Liver (tissue), 3 donors: Measurements from ENCODE around the gene TMEM14C.

Experiments
- EGR1 ChIP-seq, 2 donors: IDR thresholded peaks; 2 replicates each; pipeline ENCODE4 v1.6.1; 2016 to 2018; ENCODE audit warnings: antibody characterized with exemption in 2 of 2, low read depth in 2 of 2
- GABPA ChIP-seq, 2 donors: IDR thresholded peaks in 1 of 2; conservative IDR thresholded peaks in 1 of 2; 2 replicates each; pipeline ENCODE4 v1.6.1; 2016; ENCODE audit warnings: antibody characterized with exemption in 2 of 2, mild to moderate bottlenecking in 1 of 2, moderate library complexity in 1 of 2
- RAD21 ChIP-seq, 2 donors: IDR thresholded peaks; 2 replicates each; pipeline ENCODE4 v1.6.1; 2016; ENCODE audit warnings: antibody characterized with exemption in 2 of 2, mild to moderate bottlenecking in 2 of 2
- SP1 ChIP-seq: IDR thresholded peaks from 2 replicates; pipeline ENCODE4 v1.6.1; 2018; ENCODE audit warnings: antibody characterized with exemption, mild to moderate bottlenecking
- TAF1 ChIP-seq: conservative IDR thresholded peaks from 2 replicates; pipeline ENCODE4 v1.6.1; 2016; ENCODE audit warnings: antibody characterized with exemption, mild to moderate bottlenecking
- YY1 ChIP-seq: IDR thresholded peaks from 2 replicates; pipeline ENCODE4 v1.6.1; 2016; ENCODE audit warnings: antibody characterized with exemption, mild to moderate bottlenecking
- TF ChIP-seq, protein P1 (sequence below): fragments of 150-350 bp; IDR thresholded peaks from 2 replicates; pipeline ENCODE4 v1.5.1; 2017; ENCODE audit warnings: improper control_type of control experiment, low read depth, low read length; ENCODE audit not compliant: missing input control
- TF ChIP-seq, protein P2 (sequence below): IDR thresholded peaks from 2 replicates; pipeline ENCODE4 v1.6.1; 2016; ENCODE audit warnings: antibody characterized with exemption
- TF ChIP-seq, protein P3 (sequence below): IDR thresholded peaks from 2 replicates; pipeline ENCODE4 v1.6.1; 2016; ENCODE audit warnings: antibody characterized with exemption
- donor health status: healthy.
- donor health status: healthy.

DNA sequence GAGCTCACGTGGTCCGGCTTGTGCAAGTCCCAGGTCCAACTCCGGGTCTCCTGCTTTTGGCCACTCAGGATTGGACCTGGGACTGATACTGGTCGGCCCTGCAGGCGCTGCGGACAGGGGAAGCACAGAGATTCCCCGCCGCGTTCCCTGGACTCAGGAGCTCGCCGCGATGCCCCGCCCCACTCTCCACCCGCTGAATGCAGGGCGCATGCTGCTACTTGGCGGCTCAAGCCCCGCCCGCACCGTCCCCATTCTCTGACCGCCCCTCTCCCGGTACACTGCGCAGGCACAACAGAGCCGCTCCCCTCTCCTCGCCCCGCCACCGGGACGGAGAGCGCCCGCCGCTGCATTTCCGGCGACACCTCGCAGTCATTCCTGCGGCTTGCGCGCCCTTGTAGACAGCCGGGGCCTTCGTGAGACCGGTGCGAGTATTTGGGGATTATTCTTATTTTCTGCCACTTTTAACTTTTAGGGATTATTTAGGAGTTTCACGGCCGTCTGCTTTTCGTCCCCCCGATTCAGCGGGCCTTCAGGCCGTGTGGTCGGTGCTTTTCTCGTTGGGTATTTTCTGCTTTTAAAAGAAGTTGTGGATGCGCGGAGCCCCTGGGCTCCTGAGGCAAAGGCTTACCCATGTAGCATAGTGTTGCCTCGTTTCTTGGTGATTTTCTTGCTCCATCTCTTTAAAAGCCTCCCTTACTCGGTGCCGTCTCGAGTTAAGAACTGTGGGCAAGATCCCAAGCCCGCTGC lies at the start of gene TMEM14C:
- TF ChIP-seq, protein P1, sequence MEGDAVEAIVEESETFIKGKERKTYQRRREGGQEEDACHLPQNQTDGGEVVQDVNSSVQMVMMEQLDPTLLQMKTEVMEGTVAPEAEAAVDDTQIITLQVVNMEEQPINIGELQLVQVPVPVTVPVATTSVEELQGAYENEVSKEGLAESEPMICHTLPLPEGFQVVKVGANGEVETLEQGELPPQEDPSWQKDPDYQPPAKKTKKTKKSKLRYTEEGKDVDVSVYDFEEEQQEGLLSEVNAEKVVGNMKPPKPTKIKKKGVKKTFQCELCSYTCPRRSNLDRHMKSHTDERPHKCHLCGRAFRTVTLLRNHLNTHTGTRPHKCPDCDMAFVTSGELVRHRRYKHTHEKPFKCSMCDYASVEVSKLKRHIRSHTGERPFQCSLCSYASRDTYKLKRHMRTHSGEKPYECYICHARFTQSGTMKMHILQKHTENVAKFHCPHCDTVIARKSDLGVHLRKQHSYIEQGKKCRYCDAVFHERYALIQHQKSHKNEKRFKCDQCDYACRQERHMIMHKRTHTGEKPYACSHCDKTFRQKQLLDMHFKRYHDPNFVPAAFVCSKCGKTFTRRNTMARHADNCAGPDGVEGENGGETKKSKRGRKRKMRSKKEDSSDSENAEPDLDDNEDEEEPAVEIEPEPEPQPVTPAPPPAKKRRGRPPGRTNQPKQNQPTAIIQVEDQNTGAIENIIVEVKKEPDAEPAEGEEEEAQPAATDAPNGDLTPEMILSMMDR: no peak
- TF ChIP-seq EGR1 (IDR thresholded peaks at IDR 0.05; ENCODE audit: low read depth in 2 of 2) (peak; percentile 45 to 93), RAD21 (IDR thresholded peaks at IDR 0.05) (peak; percentile 50 to 60), YY1 (peak; percentile 88), GABPA (IDR thresholded peaks at IDR 0.05 in 1 of 2, conservative IDR thresholded peaks at IDR 0.05 in 1 of 2) (peak in 1 of 2 donors; percentile 88), SP1 (peak; percentile 94), TAF1 (peak; percentile 92)
- TF ChIP-seq, protein P2, sequence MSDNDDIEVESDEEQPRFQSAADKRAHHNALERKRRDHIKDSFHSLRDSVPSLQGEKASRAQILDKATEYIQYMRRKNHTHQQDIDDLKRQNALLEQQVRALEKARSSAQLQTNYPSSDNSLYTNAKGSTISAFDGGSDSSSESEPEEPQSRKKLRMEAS: peak; percentile 97
- TF ChIP-seq, protein P3, sequence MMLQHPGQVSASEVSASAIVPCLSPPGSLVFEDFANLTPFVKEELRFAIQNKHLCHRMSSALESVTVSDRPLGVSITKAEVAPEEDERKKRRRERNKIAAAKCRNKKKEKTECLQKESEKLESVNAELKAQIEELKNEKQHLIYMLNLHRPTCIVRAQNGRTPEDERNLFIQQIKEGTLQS: peak; percentile 4
